ENCODE measurements around the gene PCDHGA2.
"Not testable (repeated sequence)": the region's sequence is repeated elsewhere in the genome, so short reads cannot be mapped to it uniquely, and the experiment has no call there.

PCDHGA2 gene

DNA sequence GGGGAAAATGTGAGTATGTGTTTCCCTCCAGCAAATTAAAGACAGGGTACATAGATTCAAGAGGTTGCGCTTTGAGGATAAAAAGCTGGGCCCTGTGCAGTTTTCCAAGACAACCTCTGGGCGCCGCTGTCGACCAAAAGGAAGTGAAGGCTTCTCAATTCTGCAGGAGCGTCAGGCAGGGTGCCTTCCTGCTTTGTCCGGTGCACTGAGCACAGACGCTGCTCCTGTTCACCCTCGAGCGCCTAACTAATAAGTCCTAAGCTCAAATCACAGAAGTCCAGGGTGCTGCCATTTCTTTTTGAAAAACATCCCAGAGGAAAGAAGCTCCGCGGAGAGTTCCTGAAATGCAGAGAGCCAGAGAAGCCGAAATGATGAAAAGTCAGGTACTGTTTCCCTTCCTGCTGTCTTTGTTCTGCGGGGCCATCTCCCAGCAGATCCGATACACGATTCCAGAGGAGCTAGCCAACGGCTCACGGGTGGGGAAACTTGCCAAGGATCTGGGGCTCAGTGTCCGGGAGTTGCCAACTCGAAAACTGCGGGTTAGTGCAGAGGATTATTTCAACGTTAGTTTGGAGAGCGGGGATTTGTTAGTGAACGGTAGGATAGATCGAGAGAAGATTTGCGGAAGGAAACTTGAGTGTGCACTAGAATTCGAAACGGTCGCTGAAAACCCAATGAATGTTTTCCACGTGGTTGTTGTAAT lies 11.5 kb downstream of the PCDHGA2 start, which contains the start of gene PCDHGB1:
Gene PCDHGB1 (plus strand): TSS at position 183 of the 703 bp plus-strand sequence. CDS start 162 bp downstream, at position 345.
- peak; percentile 43 for DNase-seq

- DNase-seq: no peak
Observed at GRCh38 chr5:141351591-141351990, 13.0 kb downstream of the PCDHGA2 start.

DNA sequence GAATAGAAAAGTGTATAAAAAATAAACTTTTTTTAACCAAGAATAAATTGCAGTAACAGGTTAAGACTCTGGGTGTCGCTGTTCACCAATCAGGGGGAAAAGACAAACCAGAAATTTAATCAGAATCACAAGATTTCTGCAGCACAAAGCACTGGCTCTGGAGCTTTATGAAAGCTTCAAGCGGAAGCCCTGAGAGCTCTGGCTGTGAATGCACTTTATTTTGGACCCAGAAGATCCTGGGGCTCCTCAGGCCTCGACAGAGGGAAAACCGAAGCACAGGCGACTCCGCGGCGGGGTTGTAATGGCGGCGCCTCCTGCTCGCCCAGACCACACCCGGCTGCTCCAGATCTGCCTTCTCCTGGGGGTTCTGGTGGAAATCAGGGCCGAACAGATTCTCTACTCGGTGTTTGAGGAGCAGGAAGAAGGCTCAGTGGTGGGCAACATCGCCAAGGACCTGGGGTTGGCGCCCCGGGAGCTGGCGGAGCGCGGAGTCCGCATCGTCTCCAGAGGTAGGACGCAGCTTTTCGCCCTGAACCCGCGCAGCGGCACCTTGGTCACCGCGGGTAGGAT lies 16.4 kb downstream of the PCDHGA2 start, which contains the start of gene PCDHGA4:
Gene PCDHGA4 (plus strand): TSS at position 122 of the 570 bp plus-strand sequence. CDS start 87 bp downstream, at position 209.
- DNase-seq: no peak

DNA sequence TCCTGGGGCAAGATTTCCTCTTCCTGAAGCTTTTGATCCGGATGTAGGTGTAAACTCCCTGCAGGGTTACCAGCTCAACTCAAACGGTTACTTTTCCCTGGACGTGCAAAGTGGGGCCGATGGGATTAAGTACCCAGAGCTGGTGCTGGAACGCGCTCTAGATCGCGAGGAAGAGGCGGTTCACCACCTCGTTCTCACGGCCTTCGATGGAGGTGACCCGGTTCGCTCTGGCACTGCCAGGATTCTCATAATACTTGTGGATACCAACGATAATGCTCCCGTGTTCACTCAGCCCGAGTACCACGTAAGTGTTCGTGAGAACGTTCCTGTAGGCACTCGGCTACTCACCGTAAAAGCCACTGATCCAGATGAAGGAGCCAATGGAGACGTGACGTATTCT lies 17.1 kb downstream of the PCDHGA2 start:
- DNase-seq: no peak

GRCh38 chr5:141356133-141356532 lies 17.6 kb downstream of the PCDHGA2 start:
- no peak for DNase-seq

- DNase-seq: no peak
Observed at GRCh38 chr5:141356950-141357349, 18.4 kb downstream of the PCDHGA2 start.

- peak; percentile 14 for DNase-seq
Observed at GRCh38 chr5:141359790-141360426, 21.3 kb downstream of the PCDHGA2 start, which contains the start of gene PCDHGB2. Gene PCDHGB2, plus strand, starts transcription at chr5:141359994. Its CDS starts 142 bp downstream, at chr5:141360136.

GRCh38 chr5:141360685-141361084 lies 22.1 kb downstream of the PCDHGA2 start:
- no peak for DNase-seq

GRCh38 chr5:141362719-141363118 lies 24.2 kb downstream of the PCDHGA2 start:
- no peak for DNase-seq

- no peak for DNase-seq
Observed at GRCh38 chr5:141363952-141364660, 25.5 kb downstream of the PCDHGA2 start, which contains the start of gene PCDHGA5. Gene PCDHGA5, plus strand, starts transcription at chr5:141364162. Its CDS starts 169 bp downstream, at chr5:141364331.

GRCh38 chr5:141366016-141366896 lies 27.7 kb downstream of the PCDHGA2 start:
- no peak for DNase-seq

- no peak for DNase-seq
Observed at GRCh38 chr5:141369994-141370848, 31.7 kb downstream of the PCDHGA2 start, which contains the start of gene PCDHGB3. Gene PCDHGB3, plus strand, starts transcription at chr5:141370242. Its CDS starts 153 bp downstream, at chr5:141370395.

DNA sequence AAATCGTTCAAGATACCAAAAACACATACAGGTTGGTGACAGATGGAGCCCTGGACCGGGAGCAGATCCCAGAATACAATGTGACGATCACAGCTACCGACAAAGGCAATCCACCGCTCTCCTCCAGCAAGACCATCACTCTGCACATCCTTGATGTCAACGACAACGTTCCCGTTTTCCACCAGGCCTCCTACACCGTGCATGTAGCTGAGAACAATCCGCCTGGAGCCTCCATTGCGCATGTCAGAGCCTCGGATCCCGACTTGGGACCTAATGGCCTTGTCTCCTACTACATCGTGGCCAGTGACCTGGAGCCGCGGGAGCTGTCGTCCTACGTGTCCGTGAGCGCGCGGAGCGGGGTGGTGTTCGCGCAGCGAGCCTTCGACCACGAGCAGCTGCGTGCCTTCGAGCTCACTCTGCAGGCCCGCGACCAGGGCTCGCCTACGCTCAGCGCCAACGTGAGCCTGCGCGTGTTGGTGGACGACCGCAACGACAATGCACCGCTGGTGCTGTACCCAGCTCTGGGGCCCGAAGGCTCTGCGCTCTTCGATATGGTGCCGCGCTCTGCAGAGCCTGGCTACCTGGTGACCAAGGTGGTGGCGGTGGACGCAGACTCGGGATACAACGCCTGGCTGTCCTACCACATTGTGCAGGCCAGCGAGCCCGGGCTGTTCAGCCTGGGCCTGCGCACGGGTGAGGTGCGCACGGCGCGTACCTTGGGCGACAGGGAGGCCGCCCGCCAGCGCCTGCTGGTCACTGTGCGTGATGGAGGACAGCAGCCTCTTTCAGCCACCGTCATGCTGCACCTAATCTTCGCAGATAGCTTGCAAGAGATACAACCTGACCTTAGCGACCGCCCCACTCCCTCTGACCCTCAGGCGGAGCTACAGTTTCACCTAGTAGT lies 33.3 kb downstream of the PCDHGA2 start:
- no peak for DNase-seq

- no peak for DNase-seq
Observed at GRCh38 chr5:141373673-141374317, 35.2 kb downstream of the PCDHGA2 start, which contains the start of gene PCDHGA6. Gene PCDHGA6, plus strand, starts transcription at chr5:141373891. Its CDS starts 193 bp downstream, at chr5:141374084.

- DNase-seq: no peak
Observed at GRCh38 chr5:141374627-141375026, 36.1 kb downstream of the PCDHGA2 start.

- not testable (repeated sequence) for DNase-seq
Observed at GRCh38 chr5:141375444-141376155, 37.0 kb downstream of the PCDHGA2 start.

- DNase-seq: no peak
Observed at GRCh38 chr5:141382469-141383294, 44.1 kb downstream of the PCDHGA2 start, which contains the start of gene PCDHGA7. Gene PCDHGA7, plus strand, starts transcription at chr5:141382742. Its CDS starts 158 bp downstream, at chr5:141382900.

All from NCI-H2029 treated with DMSO at 0.1 percent for 48 hours (cell line).